ENCODE measurements around the gene DLGAP3.

Gene DLGAP3

GRCh38 chr1:34865573-34865972 lies 63.9 kb downstream of the DLGAP3 start:
- no peak for DNase-seq

GRCh38 chr1:34864759-34865158 lies 64.7 kb downstream of the DLGAP3 start:
- no peak for DNase-seq

- DNase-seq = no peak
Measured at GRCh38 chr1:34863501-34863900, 65.9 kb downstream of the DLGAP3 start.

- DNase-seq = peak; percentile 86
Measured at GRCh38 chr1:34859446-34860200, 69.8 kb downstream of the DLGAP3 start, which contains the start of gene SMIM12. SMIM12 (minus strand) TSS chr1:34859749; CDS start chr1:34855977, 3,772 bp downstream.

GRCh38 chr1:34858901-34859445 lies 70.5 kb downstream of the DLGAP3 start:
- no peak for DNase-seq

GRCh38 chr1:34856697-34857096 lies 72.8 kb downstream of the DLGAP3 start:
- no peak for DNase-seq

- DNase-seq = peak; percentile 86
Measured at GRCh38 chr1:34852677-34853217, 76.7 kb downstream of the DLGAP3 start.

GRCh38 chr1:34851431-34852105 lies 77.9 kb downstream of the DLGAP3 start:
- DNase-seq = no peak

GRCh38 chr1:34850382-34850781 lies 79.1 kb downstream of the DLGAP3 start:
- DNase-seq = no peak

GRCh38 chr1:34847094-34847493 lies 82.4 kb downstream of the DLGAP3 start:
- DNase-seq = no peak

GRCh38 chr1:34846265-34846664 lies 83.2 kb downstream of the DLGAP3 start:
- no peak for DNase-seq

GRCh38 chr1:34845131-34845901 lies 84.1 kb downstream of the DLGAP3 start:
- no peak for DNase-seq

GRCh38 chr1:34844252-34844634 lies 85.2 kb downstream of the DLGAP3 start:
- no peak for DNase-seq

GRCh38 chr1:34843392-34844251 lies 85.8 kb downstream of the DLGAP3 start:
- DNase-seq = no peak

- DNase-seq = no peak
Measured at GRCh38 chr1:34842952-34843371, 86.5 kb downstream of the DLGAP3 start.

- DNase-seq = no peak
Measured at GRCh38 chr1:34842073-34842472, 87.4 kb downstream of the DLGAP3 start.

- no peak for DNase-seq
Measured at GRCh38 chr1:34840426-34840825, 89.0 kb downstream of the DLGAP3 start.

GRCh38 chr1:34839526-34840305 lies 89.7 kb downstream of the DLGAP3 start:
- DNase-seq = no peak

- DNase-seq = no peak
Measured at GRCh38 chr1:34833711-34834110, 95.7 kb downstream of the DLGAP3 start.

- no peak for DNase-seq
Measured at GRCh38 chr1:34831721-34832246, 97.7 kb downstream of the DLGAP3 start.

GRCh38 chr1:34829250-34829649 lies 100.2 kb downstream of the DLGAP3 start:
- no peak for DNase-seq
